Ascending aorta (tissue), 2 donors: ENCODE data around the gene ASB3. TPM values are rescaled to one million over a fixed set of nuclear protein-coding genes. Genes with fewer than 3 reads are reported as not detected.

Experiments used
- DNase-seq, 2 donors: peaks; one replicate each; pipeline ENCODE4 v3.0.0-alpha.2; 2019; ENCODE audit warnings: low spot score in 2 of 2
- H3K27ac ChIP-seq, 2 donors: fragments of 200-600 bp; sonication (generic); one replicate each; pipeline ENCODE4 v1.5.1; 2016 to 2017; ENCODE audit warnings: mild to moderate bottlenecking in 1 of 2
- H3K27me3 ChIP-seq: fragments of 200-600 bp; sonication (generic); one replicate; pipeline ENCODE4 v1.5.1; 2017
- H3K36me3 ChIP-seq, 2 donors: fragments of 200-600 bp; sonication (generic); one replicate each; pipeline ENCODE4 v1.5.1; 2016
- H3K4me1 ChIP-seq, 2 donors: fragments of 200-600 bp; sonication (generic); one replicate each; pipeline ENCODE4 v1.5.1; 2016 to 2017; ENCODE audit warnings: mild to moderate bottlenecking in 1 of 2
- H3K4me3 ChIP-seq, 2 donors: fragments of 200-600 bp; sonication (generic); one replicate each; pipeline ENCODE4 v1.5.1; 2016 to 2017; ENCODE audit warnings: mild to moderate bottlenecking in 1 of 2
- H3K9me3 ChIP-seq, 2 donors: fragments of 200-600 bp; sonication (generic); one replicate each; pipeline ENCODE4 v1.5.1; 2016
- intact Hi-C: fragments of 100-400 bp; cut with DNase I; formaldehyde crosslinking; loops from one replicate; pipeline ENCODE4 v1.15.1; 2023
- total RNA-seq: library from RNA; depleted of rRNA; stranded (reverse); fragments of >200 nt; gene quantifications from one replicate; pipeline ENCODE4 v1.1.0, GENCODE V29; 2016
- TF ChIP-seq, protein P1 (sequence below), 3 experiments: fragments of 200-600 bp in 2 of 3; fragments of 450-650 bp in 1 of 3; sonication (generic) in 2 of 3; IDR thresholded peaks; one replicate each; pipeline ENCODE4 v1.5.1; 2016 to 2019; ENCODE audit warnings: antibody characterized with exemption in 3 of 3, mild to moderate bottlenecking in 1 of 3, moderate library complexity in 1 of 3

The ASB3 gene
- total RNA-seq, 1 donor from 2014 or later, result 3.4 TPM

DNA sequence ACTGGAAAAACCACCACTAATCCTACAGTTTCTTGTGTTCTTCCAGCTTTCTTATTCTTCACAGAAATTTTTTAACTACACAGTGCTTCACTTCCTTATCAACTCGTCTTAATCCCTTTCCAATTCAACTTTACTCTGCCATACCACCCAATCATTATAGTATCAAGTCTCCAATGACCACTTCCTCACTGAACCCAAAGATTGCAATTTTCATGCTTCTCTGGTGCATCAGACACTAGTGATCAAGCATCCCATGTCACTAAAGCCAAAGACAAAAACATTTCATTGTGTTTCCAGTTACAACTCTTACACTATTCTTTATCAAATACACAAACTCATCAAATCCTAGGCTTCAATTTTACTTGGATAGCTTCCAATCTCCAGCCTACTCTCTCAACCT lies 9.6 kb downstream of the ASB3 start:
- intact Hi-C loops, result no loop called here
- TF ChIP-seq, protein P1, sequence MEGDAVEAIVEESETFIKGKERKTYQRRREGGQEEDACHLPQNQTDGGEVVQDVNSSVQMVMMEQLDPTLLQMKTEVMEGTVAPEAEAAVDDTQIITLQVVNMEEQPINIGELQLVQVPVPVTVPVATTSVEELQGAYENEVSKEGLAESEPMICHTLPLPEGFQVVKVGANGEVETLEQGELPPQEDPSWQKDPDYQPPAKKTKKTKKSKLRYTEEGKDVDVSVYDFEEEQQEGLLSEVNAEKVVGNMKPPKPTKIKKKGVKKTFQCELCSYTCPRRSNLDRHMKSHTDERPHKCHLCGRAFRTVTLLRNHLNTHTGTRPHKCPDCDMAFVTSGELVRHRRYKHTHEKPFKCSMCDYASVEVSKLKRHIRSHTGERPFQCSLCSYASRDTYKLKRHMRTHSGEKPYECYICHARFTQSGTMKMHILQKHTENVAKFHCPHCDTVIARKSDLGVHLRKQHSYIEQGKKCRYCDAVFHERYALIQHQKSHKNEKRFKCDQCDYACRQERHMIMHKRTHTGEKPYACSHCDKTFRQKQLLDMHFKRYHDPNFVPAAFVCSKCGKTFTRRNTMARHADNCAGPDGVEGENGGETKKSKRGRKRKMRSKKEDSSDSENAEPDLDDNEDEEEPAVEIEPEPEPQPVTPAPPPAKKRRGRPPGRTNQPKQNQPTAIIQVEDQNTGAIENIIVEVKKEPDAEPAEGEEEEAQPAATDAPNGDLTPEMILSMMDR (IDR thresholded peaks at IDR 0.05), result no peak
- H3K27me3 ChIP-seq, result no peaks in the 10 kb centered on the region
- H3K9me3 ChIP-seq, result no peaks in the 10 kb centered on the region
- no peak overlapping the region for H3K4me3 ChIP-seq
- H3K36me3 ChIP-seq, result peaks cover 0 to 7% of the 10 kb centered on the region in 2 donors
- DNase-seq, result no peak
- no peak overlapping the region for H3K27ac ChIP-seq
- no peaks in the 10 kb centered on the region for H3K4me1 ChIP-seq

DNA sequence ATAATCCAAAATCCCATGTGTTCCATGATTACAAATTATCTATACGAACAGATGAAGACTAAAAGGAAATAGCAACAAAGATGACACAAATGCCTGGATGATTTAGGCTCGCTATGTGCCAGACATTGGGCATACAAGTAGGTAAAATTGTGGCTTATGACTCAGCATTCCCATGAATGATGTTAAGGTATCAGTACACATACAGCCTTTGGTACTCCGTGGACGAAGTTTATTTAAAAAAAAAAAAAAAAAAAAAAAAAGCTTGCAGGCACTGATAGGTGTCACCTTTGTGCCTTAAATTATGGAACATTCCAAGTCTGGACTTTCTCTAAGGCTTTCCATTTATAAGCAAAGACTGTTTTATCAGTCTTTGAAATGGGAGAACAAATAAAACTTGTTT lies 16.5 kb downstream of the ASB3 start:
- TF ChIP-seq, protein P1 (IDR thresholded peaks at IDR 0.05), result no peak

DNA sequence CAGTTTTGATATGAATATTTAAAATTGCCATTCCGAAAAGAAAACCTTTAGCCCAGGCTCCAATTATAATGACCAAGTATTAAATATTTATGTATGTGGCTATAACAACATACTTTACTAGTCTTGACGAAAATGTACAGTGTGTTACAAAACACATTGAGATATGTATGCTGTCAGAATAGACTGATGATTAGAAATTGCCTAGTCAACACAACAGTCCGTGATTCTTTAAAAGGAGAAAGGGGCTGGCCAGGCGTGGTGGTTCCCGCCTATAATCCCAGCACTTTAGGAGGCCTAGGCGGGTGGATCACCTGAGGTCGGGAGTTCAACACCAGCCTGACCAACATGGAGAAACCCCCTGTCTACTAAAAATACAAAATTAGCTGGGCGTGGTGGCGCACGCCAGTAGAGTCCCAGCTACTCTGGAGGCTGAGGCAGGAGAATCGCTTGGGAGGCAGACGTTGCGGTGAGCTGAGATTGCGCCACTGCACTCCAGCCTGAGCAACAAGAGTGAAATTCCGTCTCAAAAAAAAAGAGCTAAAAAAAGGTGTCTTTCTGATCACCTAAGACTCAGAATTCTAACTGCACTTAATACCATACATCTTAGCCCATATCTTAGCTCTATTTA lies 17.3 kb downstream of the ASB3 start:
- Histone ChIP-seq H3K27me3 (no peaks in the 10 kb centered on the region), H3K4me1 (peaks cover 0 to 3% of the 10 kb centered on the region in 2 donors), H3K27ac (no peak overlapping the region), H3K36me3 (no peaks in the 10 kb centered on the region), H3K9me3 (no peaks in the 10 kb centered on the region), H3K4me3 (no peak overlapping the region)
- TF ChIP-seq, protein P1 (IDR thresholded peaks at IDR 0.05), result no peak
- intact Hi-C loops, result no loop called here
- DNase-seq, result no peak

More for the DNA sequence above, 16.5 kb downstream of the ASB3 start:
- Histone ChIP-seq H3K9me3 (no peaks in the 10 kb centered on the region), H3K36me3 (peaks cover 0 to 2% of the 10 kb centered on the region in 2 donors), H3K27ac (no peak overlapping the region), H3K27me3 (no peaks in the 10 kb centered on the region), H3K4me1 (peaks cover 0 to 3% of the 10 kb centered on the region in 2 donors), H3K4me3 (no peak overlapping the region)
- intact Hi-C loops, result no loop called here
- no peak for DNase-seq

DNA sequence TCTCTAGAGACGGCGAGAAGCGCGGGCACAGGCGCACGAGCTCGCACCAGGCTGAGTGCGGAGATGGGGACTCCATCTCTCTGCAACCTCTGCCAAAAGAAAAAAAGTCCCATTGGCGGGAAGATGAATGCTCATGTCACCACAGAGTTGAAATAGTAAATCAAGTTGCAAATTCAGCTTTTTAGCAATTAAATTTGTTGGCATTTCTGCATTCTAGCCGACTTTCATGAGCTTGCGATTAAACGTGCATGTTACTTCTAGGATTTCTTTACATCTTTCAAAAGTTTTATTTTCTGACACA lies 18.6 kb downstream of the ASB3 start:
- peaks cover 0 to 3% of the 10 kb centered on the region in 2 donors for H3K4me1 ChIP-seq
- peak overlapping the region; percentile 77 to 96 for H3K4me3 ChIP-seq
- peak overlapping the region; percentile 78 to 80 for H3K27ac ChIP-seq
- TF ChIP-seq, protein P1 (IDR thresholded peaks at IDR 0.05), result no peak
- no peaks in the 10 kb centered on the region for H3K27me3 ChIP-seq
- intact Hi-C loops, result no loop called here
- no peak for DNase-seq
- H3K9me3 ChIP-seq, result no peaks in the 10 kb centered on the region
- H3K36me3 ChIP-seq, result peaks cover 0 to 5% of the 10 kb centered on the region in 2 donors

DNA sequence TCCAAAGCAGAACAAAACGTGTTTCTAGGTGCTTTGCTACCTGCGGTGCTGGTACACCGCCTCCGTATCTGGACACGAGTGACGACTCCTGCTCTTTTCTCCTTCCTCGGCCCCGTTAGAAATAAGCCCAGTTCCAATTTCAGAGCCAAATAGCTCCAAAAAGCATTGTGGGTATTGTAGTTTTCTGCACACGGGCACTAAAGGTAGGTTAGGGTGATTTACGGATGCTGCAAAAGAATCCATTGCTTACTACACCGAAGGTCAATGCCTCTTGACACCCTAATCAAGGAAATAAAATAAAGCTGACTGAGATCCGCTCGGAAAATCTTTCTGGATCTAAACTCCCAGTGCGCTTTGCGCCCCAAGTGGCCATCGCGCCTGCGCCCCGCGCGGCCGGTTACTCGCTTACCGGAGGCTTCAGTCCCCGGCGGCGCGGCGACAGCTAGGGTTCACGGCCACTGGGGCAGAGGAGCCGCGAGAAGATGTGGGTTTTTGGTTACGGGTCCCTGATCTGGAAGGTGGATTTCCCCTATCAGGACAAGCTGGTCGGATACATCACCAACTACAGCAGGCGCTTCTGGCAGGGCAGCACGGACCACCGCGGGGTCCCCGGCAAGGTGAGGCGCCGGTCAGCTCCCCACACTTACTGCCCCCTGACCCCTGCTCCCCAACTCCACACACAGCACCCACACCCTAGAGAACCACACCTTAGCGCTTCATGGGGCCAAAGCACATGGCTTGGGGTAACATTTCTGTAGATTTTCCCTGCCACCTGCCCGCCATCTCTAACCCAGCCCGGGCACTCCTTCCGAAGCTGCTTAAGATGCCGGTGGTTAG lies 19.1 kb downstream of the ASB3 start, which contains the start of gene CHAC2:
CHAC2 (plus strand) TSS at position 400 of the 837 bp plus-strand sequence; CDS start at position 483, 83 bp downstream.
- Histone ChIP-seq H3K27ac (peak within 1 kb of the TSS; percentile 78 to 80), H3K36me3 (peaks cover 0 to 10% of the 10 kb centered on the region in 2 donors), H3K9me3 (no peaks in the 10 kb centered on the region), H3K4me1 (peaks cover 0 to 3% of the 10 kb centered on the region in 2 donors), H3K27me3 (no peaks in the 10 kb centered on the region), H3K4me3 (peak within 1 kb of the TSS; percentile 77 to 96)
- intact Hi-C loops, result loop anchor here (1.0 kb wide), 1 partner anchor 19 kb away; the partner anchor contains the start of gene ASB3
- TF ChIP-seq, protein P1 (IDR thresholded peaks at IDR 0.05), result peak in 2 of 3 experiments; percentile 38 to 57
- DNase-seq, result peak; percentile 45 to 92
